ENCODE measurements around the gene NDUFS2.
"Not testable (repeated sequence)": the region's sequence is repeated elsewhere in the genome, so short reads cannot be mapped to it uniquely, and the experiment has no call there.

NDUFS2 gene

DNA sequence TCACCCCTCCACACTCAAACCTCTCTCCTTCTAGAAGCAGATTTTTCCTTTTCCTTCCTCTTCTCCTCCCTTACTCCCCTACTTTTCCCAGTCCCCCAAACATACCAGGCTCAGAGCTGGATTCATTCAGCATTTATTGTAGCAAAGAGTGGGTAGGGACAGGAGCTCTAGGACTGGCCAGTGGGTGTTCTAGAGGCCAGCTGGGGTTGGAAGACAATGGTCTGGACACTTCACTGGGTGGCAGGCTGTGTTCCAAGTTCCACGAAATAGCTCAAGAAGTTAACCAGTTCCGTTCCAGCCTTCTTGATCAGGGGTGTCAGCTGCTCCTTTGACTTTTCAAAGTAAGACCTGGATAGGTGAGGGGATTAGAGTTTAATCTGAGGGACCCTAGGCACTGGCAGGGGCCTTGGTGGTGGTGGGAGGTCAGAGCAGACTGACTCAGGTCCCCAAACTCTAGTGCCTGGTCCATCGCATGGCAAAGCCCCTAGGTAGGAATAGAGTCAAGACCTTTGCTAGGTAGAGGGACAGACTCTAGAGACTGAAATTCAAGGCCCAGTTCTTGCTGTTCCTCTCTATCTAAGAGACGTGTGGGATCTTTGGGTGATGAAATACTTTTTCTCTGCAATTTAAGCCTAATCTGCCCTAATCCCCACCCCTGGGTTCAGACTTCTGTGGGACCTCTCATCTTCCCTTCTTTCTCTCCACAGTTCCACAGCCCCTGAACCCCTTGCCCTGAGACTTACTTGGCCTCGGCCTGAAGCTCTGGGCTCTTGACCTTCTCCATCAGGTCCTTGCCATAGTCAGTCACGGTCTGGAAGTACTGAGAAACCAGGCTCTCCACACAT lies 20.2 kb downstream of the NDUFS2 start:
- DNase-seq = no peak

DNA sequence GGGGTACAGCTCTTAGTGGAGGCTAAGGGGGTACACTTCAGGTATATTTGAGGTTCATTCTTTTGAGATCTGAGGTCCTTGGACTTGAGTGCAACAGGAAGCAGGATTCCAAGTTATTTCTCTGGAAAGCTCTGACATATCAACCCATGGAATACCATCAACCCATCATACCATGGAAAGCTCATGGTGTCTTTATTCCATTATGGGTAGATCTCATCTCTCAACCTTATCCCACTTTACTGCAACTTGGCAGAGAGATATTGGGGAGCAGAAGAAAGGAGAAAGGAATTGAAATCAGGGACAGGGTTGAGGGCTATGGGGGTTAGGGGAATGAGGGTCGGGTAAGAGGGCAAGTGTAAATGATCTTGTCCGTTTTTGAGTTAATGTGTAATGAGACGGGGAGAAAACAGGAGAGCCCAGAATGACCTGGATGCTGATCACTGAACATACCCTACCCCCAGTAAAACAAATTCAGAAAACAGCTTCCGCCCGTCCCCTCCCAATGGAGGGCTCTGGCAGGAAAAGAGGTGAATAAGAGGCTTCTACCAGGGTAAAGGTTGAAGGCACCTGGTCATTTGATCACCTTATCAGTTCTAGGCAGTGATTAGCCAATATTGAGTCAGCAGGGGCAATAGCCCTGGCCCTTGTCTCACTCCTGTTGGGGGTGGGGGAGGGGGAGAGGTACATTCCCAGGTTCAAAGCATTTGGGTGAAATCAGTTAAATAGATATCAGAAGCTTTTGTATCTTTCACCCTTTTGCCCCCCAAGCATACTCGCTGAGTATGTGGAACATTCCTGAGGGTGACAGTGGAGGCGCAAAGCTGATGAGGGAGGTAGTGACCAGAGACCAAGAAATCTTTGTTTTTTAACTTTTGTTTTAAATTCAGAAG lies 21.9 kb downstream of the NDUFS2 start:
- no peak for DNase-seq

DNA sequence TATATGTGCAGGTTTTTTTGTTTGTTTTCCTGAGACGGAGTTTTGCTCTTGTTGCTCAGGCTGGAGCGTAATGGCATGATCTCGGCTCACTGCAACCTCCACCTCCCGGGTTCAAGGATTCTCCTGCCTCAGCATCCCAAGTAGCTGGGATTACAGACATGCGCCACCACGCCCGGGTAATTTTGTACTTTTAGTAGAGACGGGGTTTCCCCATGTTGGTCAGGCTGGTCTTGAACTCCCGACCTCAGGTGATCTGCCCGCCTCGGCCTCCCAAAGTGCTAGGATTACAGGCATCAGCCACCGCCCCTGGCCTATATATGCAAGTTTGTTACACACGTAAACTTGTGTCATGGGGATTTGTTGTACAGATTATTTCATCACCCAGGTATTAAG lies 22.5 kb downstream of the NDUFS2 start:
- not testable (repeated sequence) for DNase-seq

DNA sequence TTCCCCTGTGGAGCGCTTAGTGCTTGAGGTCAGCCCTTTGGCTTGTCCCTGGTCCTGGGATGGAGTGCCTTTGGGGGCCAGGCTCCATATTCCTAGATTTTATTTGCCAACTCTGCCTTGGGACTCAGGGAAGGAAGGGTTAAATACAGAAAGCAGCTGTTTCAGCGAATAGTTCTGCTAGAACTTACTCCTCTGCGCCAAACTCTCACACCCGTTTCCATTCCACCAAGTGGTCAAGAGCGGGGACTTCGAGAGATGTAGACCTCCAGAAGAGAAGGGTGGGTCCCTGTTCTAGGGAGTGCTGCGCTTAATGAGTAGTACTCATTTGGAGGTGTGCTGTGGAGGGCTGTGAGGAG lies 23.0 kb downstream of the NDUFS2 start:
- no peak for DNase-seq

DNA sequence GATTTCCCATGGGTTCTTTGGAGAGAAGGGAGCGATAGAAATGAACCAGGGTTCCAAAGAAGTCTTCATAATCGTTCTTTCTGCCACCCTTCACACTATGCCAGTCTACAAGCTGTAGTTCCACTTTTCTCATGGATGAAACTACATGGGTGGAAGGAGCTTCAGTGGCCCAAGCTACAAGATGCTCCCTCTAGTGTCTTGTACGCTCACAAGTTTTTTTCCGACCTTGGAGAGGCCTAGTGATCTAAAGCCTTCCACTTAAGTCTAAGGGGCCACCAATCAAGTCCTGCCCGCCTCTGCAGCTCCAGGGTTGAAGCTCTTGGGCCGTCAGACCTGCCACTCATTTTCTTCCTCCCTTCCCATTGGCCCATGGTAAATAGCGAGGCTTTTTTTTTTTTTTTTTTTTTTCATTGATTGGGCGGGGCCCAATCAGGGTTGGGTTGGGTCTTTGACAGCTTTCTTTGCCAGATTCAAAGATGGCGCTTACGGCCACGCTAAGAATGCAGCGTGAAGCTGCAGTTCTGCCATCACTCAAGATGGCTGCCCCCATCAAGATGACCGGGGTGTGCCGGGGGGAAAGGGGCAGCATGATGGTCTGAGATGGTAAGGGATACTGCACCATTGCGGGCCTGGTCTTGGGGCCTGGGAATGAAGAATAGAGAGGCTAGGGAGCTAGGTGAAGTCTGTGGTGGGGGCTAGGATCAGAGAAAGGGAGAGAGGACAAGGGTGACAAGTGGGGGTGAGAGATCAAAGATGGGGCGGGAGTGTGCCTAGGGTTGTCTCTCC lies 23.6 kb downstream of the NDUFS2 start, which contains the start of gene TOMM40L:
TSS of gene TOMM40L (plus strand) at position 527 of the 786 bp plus-strand sequence. CDS start 430 bp downstream, outside the sequence.
- DNase-seq = peak; percentile 93

DNA sequence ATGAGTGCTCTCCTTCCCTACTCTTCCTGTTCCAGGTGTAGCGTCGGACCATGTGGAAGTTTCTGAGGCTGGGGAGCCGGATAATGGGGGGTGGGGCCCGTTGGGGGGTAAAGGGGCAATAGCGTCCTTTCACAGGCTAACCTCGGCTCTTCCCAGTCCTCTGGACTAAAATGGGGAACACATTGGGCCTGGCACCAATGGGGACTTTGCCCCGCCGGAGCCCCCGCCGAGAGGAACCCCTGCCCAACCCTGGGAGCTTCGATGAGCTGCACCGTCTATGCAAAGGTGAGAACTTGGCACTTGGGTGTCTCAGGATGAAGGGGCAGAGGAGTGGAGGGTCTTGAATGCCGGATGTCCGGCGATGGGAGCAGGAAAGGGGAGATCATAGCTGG lies 24.1 kb downstream of the NDUFS2 start:
- DNase-seq = no peak

DNA sequence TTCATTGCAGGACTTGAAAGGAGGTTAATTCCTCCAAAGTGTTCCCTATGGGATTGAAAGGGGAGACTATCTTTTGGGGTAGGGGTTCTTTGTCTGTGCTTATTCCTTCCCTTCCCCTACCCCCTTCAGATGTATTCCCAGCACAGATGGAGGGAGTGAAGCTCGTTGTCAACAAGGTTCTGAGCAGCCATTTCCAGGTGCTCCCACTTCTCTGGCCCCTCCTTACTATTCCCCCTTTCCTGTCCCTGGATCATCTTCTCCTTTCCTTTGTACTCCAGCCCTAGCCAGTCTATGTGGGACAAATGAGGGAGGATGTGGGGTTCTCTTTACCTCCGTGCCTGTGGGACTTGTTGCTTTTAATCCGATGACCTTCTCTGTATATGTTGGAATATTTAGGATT lies 24.6 kb downstream of the NDUFS2 start:
- no peak for DNase-seq

DNA sequence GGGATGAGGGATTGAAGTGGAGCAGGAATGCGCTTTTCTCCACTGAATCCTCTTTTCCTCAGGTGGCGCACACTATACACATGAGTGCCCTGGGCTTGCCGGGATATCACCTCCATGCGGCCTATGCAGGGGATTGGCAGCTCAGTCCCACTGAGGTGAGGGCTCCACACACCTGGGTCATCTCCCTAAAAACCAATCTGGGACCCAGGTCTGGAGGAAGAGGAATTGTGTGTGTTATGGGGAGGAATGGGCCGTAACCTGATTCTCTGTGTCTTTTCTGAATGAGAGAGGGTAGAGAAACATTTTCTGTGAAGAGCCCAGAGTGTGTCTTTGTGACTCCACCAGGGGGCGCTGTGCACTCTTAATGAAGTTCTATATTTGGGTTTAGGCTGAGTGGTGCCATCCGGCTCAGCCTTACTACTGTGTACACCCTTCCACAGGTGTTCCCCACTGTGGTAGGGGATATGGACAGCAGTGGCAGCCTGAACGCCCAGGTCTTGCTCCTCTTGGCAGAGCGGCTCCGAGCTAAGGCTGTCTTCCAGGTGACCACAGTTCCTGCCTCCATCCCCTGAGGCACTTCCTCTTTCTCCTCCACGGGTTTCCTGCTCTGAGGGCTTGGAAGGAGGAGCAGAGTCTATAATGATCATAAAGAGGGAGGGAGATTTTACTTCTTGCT lies 25.2 kb downstream of the NDUFS2 start:
- DNase-seq = peak; percentile 56

DNA sequence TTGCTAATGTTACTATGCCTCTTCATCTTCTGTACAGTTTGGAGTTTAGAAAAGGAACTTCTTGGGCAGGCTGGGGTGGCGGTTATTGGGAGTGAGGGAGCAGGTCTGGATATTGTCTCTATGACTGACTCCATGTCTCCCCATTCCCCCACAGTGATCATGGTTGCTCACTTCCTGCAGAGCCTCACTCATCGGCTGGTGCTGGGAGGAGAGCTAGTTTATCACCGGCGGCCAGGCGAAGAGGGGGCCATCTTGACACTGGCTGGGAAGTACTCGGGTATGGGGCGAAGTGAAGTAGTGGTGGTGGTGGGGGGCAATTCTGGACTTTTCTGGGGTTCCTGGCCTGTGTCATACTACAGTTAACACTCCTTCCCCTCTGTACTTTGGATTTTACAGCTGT lies 25.9 kb downstream of the NDUFS2 start:
- no peak for DNase-seq

DNA sequence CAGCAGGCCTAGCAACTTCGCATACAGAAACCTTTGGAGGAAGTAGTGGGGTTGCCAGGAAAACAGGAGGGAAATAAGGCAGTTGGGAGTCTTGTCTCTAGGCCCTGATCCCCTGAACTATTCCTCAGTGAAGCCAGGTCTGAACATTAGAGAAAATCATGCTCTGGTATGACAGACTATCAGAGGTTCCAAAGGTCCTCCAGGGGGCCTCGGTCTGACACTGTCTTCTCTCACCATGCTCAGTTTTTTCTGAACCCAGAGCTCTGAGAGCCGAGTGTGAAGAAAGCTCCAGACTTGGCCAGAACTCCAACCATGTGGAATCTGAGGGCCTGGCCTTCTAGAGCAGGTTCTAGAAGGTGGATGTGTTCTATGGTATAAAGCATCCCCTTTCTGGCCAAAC lies 27.7 kb downstream of the NDUFS2 start:
- DNase-seq = no peak

DNA sequence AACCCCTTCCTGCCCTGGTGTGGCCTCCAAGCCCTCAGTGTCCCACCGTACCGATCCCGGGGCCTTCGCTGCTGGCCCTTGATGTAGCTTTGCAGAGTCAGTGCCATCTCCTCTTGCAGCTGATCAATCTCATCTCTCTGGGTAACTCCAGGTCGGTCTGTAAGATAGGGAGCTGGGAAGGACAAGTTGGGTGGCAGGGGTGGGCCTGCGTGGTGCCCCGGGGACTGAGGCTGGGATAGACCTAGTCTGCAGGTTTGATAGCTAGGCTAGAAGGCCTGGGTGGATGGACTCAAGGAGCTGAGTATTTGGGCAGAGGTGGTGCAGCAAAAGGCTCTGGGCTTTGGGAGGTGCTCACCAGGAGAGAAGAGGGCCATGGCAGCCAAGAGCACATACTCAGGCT lies 28.6 kb downstream of the NDUFS2 start:
- no peak for DNase-seq

DNA sequence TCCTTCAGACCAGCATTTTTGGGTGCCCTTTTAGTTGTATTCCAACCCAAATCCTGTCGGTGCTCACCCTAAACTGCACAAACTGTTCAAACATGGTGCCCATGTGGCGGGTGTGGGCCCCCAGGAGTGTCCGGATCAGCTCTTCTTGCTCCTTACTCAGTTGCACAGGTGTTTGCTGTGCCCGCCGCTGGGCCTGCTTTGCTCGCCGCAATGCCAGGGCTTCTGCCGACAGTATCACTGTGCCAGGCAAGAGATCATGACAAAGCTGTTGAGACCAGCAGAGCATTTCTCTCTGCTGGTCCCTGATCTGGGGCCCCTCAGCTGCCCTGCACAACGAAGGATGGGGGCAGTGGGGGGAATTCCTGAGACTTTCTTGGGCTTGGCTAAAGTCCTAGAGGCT lies 30.9 kb downstream of the NDUFS2 start:
- no peak for DNase-seq

DNA sequence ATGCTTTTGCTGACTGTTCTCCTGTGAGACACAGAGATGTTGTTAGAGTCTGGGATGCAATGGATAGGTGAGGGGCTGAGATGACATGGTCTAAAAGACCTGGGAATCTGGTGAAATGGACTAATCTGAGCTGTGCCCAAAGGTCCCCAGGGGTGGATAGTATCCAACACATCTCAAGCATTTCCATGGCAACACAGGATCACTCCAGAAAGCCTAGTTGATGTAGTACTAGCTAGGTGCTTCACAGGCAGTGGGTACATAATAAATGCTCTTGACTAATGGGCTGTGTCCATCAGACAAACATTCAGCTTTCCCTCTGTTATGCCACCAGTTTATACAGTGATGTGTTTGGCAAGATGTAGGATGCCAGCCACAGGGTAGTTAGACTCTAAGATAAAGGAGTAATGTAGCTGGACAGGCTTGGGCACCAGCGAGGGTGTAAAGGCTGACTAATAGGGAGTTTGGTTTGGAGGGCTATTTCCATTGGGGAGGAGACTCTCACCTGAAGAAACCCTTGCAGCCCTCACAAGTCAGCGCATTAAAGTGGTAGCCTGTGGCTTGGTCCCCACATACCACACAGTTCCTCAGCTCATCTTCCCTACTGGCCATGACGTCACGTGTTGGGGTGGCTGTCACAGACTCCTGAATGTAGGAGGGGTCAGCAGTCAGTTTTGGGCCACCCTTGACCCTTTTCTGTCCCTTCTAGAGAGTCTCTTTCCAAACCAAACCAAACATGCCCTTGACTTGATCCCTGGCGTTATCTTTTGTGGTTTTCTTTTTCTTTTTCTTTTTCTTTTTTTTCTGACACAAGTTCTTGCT lies 34.0 kb downstream of the NDUFS2 start:
- DNase-seq = no peak

DNA sequence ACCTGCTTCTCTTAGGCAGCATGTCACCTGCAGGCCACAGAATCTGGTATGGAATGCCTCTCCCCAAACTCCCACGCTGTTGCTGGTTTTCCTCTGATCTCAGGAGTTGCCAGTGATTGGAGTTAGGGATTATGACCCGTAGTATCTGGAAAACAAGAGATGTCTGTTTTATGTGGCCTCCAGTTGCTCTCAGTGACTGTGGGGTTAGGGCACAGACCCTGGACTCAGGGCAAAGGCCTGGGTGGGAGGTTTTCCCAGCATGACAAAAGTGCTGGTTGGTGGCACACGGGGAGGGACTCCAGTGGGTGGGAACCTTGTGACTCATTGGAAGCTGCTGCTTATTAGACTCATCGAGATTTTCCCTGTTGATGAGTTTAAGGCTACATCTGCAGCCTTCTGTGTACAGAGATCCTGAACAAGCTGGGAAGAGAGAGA lies 35.9 kb downstream of the NDUFS2 start, which contains the start of gene NR1I3:
TSS of gene NR1I3 (minus strand) at position 165 of the 435 bp plus-strand sequence. CDS start 1,638 bp downstream, outside the sequence.
- no peak for DNase-seq

DNA sequence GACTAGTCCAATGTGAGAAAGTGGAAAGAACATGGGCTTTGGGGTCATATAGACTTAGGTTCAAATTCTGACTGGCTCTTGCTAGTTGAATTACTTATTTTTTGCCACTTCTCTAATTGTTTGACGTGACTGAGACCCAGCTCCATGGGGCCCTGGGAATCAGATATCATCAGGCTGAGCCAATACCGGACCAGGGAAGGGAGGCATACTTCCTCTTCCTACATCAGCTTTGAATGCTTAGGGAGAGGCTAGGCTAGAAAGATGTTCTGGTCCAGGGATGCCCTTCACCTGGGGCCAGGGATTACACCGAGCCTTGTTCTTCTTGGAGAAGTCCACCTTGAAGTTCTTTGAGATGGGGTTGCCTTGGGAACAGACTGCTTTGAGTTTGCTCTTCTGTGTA lies 39.5 kb downstream of the NDUFS2 start:
- no peak for DNase-seq

DNA sequence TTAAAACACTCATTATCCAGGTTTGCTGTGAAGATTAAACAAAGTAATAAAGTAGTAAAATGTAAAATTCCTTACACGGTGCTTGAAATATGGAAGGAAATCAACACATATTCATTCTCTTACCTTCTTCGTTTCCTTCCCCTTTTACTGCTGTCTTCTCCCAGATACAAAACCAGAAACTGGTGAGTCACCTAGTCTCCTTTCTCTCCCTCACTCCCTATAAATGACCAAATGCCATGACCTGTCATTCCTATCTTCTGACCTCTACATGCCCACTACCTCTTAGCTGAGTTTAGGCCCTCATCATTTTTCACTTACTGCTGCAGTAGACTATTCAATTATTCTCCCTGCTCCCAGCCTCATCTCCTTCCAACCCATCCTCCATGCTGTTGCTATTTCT lies 40.1 kb downstream of the NDUFS2 start:
- DNase-seq = no peak

DNA sequence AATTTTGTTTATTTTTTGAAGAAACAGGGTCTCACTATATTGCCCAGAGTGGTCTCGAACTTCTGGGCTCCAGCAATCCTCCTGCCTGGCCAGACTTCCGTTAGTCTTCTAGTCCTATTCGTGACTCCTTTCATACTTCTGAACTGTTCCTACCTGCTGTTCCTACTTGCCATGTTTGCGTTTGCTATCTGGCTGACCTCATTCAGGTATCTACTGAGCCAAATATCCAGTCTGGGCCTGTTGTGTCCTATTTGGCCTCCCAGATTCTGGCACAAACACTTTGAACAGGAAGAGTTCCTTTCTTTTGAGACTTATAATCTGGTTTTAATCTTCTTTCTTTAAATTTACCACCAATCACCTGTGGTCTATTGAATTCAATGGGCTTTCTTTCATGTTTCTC lies 42.7 kb downstream of the NDUFS2 start:
- DNase-seq = no peak

DNA sequence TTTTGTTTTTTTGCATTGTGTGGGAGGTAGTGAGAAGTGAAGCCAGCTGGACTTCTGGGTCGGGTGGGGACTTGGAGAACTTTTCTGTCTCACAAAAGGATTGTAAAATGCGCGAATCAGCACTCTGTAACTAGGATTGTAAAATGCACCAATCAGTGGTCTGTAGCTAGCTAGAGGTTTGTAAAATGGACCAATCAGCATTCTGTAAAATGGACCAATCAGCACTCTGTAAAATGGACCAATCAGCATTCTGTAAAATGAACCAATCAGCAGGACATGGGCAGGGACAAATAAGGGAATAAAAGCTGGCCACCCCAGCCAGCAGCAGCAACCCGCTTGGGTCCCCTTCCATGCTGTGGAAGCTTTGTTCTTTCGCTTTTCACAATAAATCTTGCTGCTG lies 47.9 kb downstream of the NDUFS2 start:
- not testable (repeated sequence) for DNase-seq

DNA sequence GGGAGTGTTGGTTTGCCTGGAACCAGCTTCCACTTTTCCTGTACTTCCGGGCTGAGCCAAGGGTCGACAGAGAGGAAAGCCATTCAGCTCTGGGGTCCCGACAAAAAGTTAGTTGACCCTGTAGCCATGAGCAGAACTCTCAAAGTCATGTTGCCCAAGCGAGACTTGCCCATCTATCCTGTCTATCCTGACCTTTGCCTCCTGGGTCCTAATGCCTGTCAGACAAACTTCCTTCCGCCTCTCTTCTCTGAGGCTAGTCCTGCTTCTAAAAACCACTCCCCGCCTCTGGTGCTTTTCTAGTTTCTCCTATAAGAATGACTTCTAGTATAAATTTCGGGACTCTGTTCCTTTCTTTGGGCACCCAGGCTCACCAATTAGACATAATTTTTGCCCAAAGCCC lies 48.7 kb downstream of the NDUFS2 start:
- DNase-seq = no peak

DNA sequence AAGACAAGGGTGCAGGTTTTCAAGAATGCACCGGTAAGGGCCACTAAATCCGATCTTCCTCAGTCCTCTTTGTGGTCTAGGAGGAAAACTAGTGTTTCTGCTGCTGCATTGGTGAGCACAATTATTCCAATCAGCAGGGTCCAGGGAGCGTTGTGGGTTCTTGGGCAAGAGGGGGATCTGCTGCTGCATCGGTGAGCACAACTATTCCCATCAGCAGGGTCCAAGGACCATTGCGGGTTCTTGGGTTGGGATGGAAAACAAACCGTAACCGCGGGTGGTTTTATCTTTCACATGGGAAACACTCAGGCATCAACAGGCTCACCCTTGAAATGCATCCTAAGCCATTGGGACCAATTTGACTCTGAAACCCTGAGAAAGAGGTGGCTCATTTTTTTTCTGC lies 49.4 kb downstream of the NDUFS2 start:
- no peak for DNase-seq

DNA sequence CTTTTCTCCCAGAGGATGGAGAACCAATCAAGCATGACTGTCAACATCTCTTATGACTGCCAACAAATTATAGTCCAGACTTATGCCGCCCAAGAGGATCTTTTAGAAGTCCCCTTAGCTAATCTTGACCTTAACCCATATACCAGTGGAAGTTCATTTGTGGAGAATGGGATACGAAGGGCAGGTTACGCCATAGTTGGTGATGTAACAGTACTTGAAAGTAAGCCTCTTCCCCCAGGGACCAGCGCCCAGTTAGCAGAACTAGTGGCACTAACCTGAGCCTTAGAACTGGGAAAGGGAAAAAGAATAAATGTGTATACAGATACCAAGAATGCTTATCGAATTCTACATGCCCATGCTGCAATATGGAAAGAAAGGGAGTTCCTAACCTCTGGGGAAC lies 53.1 kb downstream of the NDUFS2 start:
- DNase-seq = not testable (repeated sequence)

Data from NCI-H510A (cell line).